Esophagus muscularis mucosa (tissue), 3 donors: ENCODE results near the gene MBD3.

ENCODE experiments used
- CTCF ChIP-seq, 3 experiments: fragments of 200-600 bp in 2 of 3; fragments of 450-650 bp in 1 of 3; sonication (generic) in 2 of 3; IDR thresholded peaks; one replicate each; pipeline ENCODE4 v1.5.1; 2017 to 2019; ENCODE audit warnings: antibody characterized with exemption in 3 of 3, mild to moderate bottlenecking in 2 of 3, moderate library complexity in 1 of 3
- POLR2A ChIP-seq: fragments of 450-650 bp; IDR thresholded peaks from one replicate; pipeline ENCODE4 v1.6.1; 2017; ENCODE audit warnings: antibody characterized with exemption, moderate library complexity, mild to moderate bottlenecking, low read depth
- POLR2AphosphoS5 ChIP-seq, 2 donors: sonication (generic); formaldehyde crosslinking; IDR thresholded peaks; one replicate each; pipeline ENCODE4 v1.6.1; 2017; ENCODE audit warnings: antibody characterized with exemption in 2 of 2

DNA sequence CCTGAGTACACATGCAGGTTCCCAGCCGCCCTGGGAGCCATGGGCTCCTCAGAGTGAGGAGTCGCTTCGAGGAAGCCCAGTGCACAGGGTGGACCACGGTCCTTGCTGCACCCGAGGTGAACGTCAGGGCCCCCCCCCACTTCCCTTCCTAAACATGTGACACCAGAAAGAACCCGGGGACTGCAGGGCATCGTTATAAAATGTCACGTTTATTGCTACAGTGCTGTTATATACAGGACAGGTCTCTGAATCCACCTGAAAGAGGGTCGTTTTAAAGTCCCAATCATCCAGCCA is 16.4 kb upstream of the MBD3 start:
- no peak for TF ChIP-seq CTCF (IDR thresholded peaks at IDR 0.05)
- TF ChIP-seq POLR2AphosphoS5 (IDR thresholded peaks at IDR 0.05), result no peak
- no peak for TF ChIP-seq POLR2A
